HG02763 (cell line): ENCODE measurements around the gene AFF1.

ENCODE experiments used
- ATAC-seq: cut with Tn5 transposase; IDR thresholded peaks from one replicate; pipeline ENCODE4 v1.9.1; 2021; ENCODE audit warnings: mild to moderate bottlenecking, moderate library complexity; ENCODE audit not compliant: unreplicated experiment

Gene AFF1, protein sequence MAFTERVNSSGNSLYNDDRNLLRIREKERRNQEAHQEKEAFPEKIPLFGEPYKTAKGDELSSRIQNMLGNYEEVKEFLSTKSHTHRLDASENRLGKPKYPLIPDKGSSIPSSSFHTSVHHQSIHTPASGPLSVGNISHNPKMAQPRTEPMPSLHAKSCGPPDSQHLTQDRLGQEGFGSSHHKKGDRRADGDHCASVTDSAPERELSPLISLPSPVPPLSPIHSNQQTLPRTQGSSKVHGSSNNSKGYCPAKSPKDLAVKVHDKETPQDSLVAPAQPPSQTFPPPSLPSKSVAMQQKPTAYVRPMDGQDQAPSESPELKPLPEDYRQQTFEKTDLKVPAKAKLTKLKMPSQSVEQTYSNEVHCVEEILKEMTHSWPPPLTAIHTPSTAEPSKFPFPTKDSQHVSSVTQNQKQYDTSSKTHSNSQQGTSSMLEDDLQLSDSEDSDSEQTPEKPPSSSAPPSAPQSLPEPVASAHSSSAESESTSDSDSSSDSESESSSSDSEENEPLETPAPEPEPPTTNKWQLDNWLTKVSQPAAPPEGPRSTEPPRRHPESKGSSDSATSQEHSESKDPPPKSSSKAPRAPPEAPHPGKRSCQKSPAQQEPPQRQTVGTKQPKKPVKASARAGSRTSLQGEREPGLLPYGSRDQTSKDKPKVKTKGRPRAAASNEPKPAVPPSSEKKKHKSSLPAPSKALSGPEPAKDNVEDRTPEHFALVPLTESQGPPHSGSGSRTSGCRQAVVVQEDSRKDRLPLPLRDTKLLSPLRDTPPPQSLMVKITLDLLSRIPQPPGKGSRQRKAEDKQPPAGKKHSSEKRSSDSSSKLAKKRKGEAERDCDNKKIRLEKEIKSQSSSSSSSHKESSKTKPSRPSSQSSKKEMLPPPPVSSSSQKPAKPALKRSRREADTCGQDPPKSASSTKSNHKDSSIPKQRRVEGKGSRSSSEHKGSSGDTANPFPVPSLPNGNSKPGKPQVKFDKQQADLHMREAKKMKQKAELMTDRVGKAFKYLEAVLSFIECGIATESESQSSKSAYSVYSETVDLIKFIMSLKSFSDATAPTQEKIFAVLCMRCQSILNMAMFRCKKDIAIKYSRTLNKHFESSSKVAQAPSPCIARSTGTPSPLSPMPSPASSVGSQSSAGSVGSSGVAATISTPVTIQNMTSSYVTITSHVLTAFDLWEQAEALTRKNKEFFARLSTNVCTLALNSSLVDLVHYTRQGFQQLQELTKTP

DNA sequence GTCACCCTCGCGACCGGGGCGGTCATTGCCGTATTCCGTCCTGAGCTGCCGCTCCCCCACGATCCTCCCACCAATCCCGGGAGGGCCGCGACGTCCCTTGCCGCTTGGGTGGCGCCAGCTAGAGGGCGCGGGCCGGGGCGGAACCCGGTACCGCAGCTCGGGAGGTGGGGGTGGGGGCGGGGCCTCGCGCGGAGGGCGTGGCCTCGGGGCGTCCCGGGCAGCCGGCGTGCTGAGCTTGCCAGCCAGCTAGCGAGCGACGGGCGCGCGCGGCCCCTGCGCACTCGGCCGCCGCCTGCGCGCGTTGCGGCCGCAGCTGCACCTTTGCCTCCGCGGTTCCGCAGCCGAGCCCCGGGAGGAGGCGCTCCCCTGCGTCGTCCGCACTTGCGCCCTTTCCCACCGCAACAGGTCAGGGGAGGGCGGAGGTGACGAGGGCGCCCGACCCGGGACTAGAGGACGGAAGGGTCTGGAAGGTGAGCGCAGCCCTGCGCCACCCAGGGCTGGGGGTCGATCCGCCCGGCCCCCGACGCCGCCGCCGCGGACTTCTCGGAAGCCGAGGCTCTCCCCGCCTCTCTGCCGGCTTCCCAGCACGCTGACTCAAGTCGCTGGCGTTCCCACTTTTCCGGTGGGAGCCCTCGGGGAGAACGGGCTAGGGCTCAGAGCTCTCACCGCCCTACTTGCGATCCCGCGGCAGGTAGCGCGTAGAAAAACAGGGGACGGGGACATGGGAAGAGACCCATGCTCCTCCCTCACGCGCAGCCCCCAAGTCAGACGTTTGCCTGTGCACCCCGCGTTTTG, at the start of gene AFF1:
Gene AFF1 (plus strand): TSS at position 241 of the 795 bp plus-strand sequence. CDS start 13,523 bp downstream, outside the sequence.
- peak; percentile 46 for ATAC-seq

DNA sequence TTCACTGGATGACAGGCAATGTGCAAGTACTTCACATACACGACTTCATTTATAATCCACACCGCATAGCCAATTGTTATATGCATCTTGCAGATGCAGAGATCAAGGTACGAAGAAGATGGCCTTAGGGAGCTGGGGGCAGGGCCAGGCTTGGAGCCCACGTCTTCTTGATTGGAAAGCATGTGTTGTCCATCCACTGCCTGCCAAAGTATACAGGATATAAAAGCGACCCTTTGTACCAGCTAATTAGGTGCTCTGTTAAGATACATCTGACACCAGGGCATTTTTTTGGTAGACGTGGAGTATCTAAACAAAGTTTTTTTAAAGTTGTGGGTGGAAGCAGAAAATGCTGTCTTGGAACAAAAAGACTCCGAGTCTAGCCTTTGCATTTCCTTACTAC, 44.0 kb upstream of the AFF1 start:
- ATAC-seq: no peak

DNA sequence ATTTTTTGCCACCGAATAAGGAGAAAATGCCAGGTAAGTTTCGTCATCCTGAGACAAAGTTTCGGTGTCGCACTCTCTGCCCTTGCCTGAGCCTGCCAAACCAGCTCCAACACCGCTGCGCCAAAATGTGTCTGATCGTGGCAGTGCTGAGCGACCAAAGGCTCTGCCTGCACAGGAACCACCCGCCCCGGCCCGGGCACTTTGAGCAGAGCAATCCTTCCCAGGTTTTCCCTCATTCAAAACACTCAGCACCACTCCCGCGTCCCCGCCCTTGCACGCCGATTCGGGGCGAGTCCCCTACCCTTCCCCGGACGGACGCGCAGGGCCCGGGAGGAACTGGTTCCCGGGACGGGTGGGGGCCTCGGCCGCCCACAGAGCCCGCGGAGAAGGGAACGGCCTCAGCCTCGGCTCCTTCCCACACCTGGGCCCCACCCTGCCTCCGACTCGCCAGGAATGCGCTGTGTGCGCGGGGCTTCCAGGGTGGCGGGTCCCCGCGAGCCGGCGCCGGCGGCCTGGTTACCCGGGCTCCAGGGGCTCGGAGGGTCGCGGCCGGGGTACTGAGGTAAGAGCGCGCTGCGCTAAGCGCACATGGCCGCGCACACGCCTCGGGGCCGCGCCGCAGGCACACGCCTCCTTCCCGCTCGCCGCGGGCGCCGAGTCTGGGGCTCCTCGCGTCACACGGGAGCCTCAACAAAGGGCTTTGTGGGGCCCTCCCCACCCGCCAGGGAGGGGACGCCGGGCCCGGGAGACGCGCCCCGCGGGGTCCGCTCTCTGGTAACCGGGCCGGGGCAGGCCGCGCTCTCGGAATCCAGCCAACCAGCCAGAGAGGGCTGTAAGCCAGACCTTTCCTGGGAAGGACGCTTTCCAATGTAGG, 42.8 kb upstream of the AFF1 start, which contains the start of gene C4orf36:
Gene C4orf36 (minus strand): TSS at position 661 of the 874 bp plus-strand sequence. CDS start 902 bp downstream, outside the sequence.
- ATAC-seq: peak; percentile 39

DNA sequence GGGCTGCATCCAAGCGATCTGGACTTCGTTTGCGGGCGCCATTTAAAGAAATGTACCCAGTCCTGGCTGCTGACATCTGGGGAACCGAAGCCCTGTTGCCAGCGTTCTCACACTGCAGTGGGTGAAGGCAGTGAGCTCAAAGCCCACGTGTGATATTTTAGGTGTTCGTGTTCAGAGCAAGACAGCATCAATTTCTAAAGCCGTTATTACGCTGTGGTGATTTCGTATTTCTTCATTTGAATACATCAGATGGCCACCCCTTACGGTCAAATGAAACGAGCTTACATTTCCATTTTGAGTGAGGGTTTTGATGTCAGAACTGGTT, 42.2 kb upstream of the AFF1 start:
- ATAC-seq: no peak

DNA sequence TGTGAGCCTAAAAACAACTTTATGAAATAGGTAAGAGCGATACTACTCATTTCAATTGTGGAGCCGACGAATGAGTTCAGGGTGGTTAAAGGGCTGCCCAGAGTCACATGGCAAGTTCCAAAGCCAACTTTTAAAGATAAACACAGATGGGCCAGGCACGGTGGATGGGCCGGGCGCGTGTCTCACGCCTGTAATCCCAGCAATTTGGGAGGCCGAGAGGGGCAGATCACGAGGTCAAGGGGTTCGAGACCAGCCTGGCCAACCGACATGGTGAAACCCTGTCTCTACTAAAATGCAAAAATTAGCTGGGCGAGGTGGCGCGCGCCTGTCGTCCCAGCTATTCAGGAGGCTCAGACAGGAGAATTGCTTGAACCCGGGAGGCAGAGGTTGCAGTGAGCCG, 41.7 kb upstream of the AFF1 start:
- ATAC-seq: no peak

DNA sequence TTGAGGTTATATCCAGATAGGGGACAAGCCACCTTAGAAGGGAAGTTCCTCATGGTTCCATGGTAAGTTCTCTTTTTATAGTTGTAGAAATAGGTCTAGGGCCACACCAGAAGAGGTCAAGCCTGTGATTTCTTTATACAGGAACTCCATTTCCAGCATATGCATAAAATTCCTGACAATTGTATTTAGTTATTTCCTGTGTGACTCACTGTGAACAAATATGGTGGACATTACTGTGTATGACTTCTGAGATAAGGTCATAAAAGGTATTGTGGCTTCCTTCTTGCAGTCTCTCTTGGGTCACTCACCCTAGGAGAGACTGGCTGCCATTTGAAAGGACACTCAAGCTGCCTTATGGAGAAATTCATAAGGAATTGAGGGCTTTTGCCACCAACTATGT, 40.4 kb upstream of the AFF1 start:
- ATAC-seq: no peak

DNA sequence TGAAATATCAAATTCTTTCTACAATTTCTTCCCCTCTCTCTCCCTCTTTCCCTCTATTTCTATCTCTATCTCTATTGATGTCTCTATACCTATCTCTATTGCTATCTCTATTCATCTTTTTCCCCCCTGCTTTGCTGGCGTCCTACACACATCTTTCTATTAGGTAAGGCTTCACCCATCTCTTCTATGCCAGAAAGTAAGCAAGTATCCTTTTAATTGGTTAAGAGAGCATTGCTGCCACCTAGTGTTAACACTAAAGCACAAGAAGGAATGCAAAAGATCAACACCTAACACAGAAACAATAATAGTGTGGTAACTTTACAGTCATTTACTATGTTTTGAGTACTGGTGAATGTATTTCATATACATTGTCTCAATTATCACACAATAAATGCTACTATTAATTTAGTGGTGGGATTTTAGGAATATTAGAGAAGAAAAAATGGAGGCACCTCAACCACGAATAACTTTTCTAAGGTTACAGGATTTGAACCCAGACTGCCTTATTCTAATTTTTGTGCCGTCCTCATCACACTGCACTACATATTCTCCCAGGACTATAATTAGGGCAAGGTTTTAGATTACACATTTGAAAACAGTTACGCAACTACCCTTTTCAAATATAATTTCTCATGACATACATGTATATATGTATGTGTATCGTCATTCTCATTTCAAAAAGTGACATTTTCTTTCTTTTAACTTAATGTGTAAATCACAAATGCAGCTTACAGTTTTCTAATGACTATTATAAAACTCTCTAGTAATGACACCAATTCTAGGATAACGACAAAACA, 38.9 kb upstream of the AFF1 start:
- ATAC-seq: no peak

DNA sequence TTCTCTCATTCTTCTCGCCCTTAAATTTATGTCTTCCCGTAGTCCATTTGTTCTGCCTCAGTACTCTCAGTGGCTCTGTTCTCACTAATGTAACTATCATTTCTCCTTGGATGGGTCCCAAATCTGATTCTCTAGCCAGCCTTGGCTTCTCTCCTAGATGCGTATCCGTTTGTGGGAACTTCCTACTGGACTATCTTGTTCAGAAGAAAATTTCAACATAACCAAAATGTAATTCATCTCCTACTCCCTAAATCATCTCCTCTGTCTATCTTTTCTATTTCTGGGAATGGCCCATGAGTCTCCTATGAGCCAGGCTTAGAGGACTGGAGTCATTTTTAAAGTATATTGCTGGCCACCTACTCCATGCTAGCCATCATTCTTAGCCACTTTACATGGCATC, 38.2 kb upstream of the AFF1 start:
- ATAC-seq: no peak

DNA sequence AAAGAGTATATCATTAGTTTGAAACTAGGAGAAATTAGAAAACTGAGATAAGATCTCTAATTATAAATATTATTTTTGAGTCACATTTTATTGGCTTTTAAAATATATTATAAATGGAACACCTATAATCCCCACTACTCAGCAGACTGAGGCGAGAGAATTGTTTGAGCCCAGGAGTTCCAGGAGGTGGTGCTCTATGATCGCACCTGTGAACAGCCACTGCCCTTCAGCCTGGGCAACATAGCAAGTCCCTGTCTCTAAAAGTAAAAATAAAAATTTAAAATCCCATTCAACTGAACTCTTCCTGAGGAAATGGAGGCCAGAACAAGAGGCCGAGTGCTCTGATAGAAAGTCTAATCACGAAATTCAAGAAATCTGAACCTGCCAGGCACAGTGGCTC, 36.2 kb upstream of the AFF1 start:
- no peak for ATAC-seq

DNA sequence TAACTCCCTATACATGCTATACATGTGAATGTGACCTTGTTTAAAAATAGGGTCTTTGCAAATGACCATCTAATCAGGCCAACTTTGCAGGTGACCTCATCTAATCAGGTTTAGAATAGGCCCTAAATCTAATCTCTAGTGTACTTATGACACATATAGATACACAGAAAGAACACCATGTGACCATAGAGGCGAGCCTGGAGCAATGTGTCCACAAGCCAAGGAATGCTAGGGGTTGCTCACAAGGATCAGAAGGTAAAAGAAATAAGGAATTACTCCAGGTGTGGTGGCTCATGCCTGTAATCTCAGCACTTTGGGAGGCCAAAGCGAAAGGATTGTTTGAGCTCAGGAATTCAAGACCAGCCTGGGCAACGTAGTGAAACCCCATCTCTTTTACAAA, 32.9 kb upstream of the AFF1 start:
- no peak for ATAC-seq

DNA sequence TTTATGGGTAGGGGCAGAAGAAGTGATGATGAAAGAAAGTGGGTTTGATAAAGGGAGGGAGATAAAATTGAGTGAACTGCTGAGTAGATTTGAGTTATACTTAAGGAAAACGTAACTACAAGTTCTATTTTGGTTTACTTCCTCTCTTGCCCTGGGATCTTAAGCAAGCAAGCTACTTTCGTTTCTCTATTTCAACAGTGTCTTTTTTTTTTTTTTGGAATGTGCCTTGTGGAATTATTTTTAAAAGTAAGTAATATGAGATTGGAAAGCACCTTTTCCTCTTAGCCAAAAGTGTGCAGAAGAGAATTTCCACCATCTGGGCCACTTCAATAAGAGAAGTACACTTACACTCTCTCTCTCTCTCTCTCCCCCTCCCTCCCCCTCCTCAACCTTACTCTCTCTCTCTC, 26.6 kb upstream of the AFF1 start:
- ATAC-seq: no peak

DNA sequence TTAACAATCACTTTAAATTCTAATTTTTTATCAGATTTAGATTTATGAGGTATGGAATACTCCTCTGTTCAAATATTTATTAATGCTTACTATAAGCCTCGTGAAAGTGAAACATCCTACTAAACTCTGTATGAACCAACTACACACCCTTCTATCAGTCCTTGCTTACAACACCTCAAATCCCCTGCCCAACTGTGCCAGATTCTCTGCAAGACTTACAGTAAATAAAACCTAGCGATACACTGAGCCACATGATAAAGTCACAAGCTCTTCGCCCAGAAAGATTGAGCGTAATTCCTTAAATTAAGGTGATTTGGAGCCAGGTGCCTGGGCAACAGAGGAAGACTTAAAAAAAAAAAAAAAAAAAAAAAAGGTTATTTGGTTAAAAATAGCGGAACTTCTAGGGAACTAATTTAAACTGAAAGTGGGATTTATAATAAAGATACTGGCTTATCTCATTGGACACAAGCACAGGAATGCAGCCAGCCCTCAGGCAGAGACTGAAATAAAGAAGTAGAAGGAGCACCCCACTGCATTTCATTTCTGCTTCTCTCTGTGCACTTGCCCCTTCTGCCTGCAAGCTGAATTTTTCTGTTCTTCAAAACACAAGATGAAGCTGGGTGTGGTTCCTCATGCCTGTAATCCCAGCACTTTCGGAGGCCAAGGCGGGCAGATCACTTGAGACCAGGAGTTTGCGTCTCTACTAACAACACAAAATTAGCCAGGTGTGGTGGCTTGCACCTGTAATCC, 25.1 kb upstream of the AFF1 start:
- ATAC-seq: no peak

DNA sequence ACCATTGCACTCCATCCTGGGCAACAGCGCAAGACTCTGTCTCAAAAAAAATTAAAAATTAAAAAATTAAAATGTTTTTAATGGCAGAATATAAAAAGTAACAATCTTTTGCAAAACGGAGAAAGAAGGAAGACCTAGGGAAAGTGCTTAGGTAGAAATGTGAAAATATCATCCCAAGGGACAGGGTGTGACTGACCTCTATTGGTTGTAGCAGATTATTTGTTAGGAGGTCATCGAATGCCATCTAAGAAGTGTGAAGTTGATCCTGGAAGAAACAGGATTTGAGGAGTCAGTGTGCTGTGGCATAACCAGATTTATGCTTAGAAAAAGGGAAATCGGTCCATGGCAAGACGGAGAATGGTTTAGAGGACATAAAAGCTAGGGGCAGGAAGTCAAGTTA, 24.4 kb upstream of the AFF1 start:
- ATAC-seq: no peak

DNA sequence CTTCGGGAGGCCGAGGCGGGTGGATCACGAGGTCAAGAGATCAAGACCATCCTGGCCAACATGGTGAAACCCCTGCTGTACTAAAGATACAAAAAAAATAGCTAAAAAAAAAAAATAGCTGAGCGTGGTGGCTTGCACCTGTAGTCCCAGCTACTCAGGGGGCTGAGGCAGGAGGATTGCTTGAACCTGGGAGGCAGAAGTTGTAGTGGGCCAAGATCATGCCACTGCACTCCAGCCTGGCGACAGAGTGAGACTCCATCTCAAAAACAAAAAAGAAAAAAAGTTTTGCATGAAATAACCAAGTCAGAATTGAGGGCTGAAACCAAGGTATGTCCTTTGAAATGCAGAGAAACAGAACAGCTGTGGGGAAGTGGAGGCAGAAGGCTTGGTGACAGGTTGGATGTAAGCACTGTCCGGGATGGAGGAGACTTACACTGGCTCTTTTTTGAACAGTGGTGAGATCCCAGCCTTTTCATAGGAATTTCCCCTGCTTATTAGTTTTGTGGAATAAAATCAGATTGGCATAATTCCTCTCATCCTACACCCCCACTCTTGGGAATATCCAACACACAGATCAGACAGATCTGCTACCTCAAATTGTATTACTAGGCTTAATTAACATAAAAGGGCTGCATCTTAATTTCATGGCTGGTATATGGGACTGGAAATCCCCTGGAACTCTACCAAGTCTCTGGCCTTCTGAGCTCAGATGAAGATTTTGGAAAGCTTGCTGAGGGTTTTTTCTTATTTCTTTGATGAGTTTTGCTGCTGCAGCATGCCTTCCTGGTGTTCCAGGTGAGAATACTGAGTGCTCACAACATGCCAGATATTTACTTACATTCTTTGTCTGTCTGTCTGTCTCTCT, 23.8 kb upstream of the AFF1 start:
- ATAC-seq: no peak

DNA sequence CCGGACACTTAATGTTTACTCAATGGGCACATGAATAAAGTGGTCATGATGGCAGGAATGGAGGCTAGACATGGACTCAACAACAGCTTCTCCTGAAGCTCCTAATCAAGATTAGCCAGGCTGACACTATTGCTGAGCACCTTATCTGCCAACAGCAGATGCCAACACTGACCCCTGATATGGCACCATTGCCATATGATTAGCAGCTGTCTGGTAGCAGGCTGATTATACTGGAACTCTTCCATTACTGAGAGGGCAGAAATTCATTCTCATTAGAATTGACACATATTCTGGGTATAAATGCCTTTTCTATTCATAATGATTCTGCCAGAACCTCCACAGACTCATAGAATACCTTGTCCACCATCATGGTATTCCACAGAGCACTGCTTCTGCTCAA, 18.4 kb upstream of the AFF1 start:
- no peak for ATAC-seq

DNA sequence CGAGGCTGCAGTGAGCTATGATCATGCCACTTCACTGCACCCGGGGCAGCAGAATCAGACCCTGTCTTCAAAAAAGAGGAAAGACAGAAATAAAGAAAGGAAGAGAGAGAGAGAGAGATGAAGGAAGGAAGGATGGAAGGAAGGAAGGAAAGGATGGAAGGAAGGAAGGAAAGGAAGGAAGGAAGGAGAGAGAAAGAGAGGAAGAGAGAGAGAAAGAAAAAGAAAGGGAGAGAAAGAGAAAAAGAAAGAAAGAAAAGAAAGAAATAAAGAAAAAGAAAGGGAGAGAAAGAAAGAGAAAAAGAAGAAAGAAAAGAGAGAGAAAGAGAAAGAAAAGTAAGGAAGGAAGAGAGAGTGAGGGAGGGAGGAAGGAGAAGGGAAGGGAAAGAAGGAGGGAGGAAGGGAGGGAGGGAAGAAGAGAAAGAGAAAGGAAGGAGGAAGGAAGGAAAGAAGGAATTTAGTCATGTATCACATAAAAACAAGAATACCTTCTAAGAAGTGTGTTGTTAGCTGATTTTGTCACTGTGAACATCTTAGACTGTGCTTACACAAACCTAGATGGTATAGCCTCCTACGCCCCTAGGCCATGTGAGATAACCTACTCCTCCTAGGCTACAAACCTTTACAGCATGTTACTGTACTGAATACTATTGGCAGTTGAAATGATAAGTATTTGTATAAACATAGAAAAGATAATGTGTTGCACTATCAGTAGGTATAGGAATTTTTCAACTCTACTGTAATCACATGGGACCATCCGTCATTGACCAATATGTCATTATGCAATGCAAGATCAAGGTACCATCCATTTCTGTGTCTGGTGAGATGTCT, 17.4 kb upstream of the AFF1 start:
- ATAC-seq: no peak
